Keratinocyte (primary cell): ENCODE results near the gene CXCL8. TPM values are rescaled to one million over a fixed set of nuclear protein-coding genes. Genes with fewer than 3 reads are reported as not detected.

Source experiments
- DNase-seq: peaks from one replicate; pipeline ENCODE4 v3.0.0-alpha.2; 2011; ENCODE audit warnings: low read depth, missing footprints, low spot score
- FAIRE-seq: peaks from 2 replicates; lab custom pipeline; 2011; peaks lifted over from hg19 to GRCh38; lab: Jason Lieb, UNC
- H2AFZ ChIP-seq: 2 replicates; pipeline ENCODE4 v1.6.0; 2012; ENCODE audit warnings: low read length, control low read depth, inconsistent platforms; ENCODE audit not compliant: control insufficient read depth
- H3K27ac ChIP-seq: 2 replicates; pipeline ENCODE4 v1.5.1; 2011; ENCODE audit warnings: low read length; ENCODE audit not compliant: control insufficient read depth, insufficient read depth
- H3K27me3 ChIP-seq: 3 replicates; pipeline ENCODE4 v1.6.0; 2011; ENCODE audit warnings: low read length; ENCODE audit not compliant: control insufficient read depth, insufficient read depth; ENCODE audit errors: extremely low read depth
- H3K36me3 ChIP-seq, 2 experiments: 2 replicates in 1 of 2; 3 replicates in 1 of 2; pipeline ENCODE4 v1.5.1; 2011; ENCODE audit warnings: low read length in 2 of 2, mild to moderate bottlenecking in 1 of 2; ENCODE audit not compliant: control insufficient read depth in 2 of 2, insufficient read depth in 2 of 2; ENCODE audit errors: extremely low read depth in 1 of 2
- H3K4me1 ChIP-seq: 3 replicates; pipeline ENCODE4 v1.5.1; 2011; ENCODE audit warnings: low read length; ENCODE audit not compliant: control insufficient read depth, insufficient read depth; ENCODE audit errors: extremely low read depth
- H3K4me2 ChIP-seq: 3 replicates; pipeline ENCODE4 v1.6.0; 2011; ENCODE audit warnings: low read depth, low read length; ENCODE audit not compliant: control insufficient read depth, insufficient read depth; ENCODE audit errors: extremely low read depth
- H3K4me3 ChIP-seq, 3 experiments: fragments of 200-600 bp in 1 of 3; sonication (generic) in 1 of 3; 2 replicates in 2 of 3; 3 replicates in 1 of 3; pipeline ENCODE4 v1.5.1; 2011 to 2016; ENCODE audit warnings: low read length in 3 of 3, mild to moderate bottlenecking in 3 of 3, control low read depth in 2 of 3, inconsistent platforms in 1 of 3, low read depth in 1 of 3, mixed read lengths in 1 of 3, mixed run types in 1 of 3, moderate library complexity in 1 of 3; ENCODE audit not compliant: control insufficient read depth in 2 of 3, insufficient read depth in 2 of 3; ENCODE audit errors: extremely low read depth in 1 of 3
- H3K79me2 ChIP-seq: 2 replicates; pipeline ENCODE4 v1.6.0; 2012; ENCODE audit warnings: low read length; ENCODE audit not compliant: control insufficient read depth, insufficient read depth
- H3K9ac ChIP-seq: 3 replicates; pipeline ENCODE4 v1.6.0; 2011; ENCODE audit warnings: low read length; ENCODE audit not compliant: control insufficient read depth, insufficient read depth; ENCODE audit errors: extremely low read depth
- H3K9me1 ChIP-seq: 3 replicates; pipeline ENCODE4 v1.6.0; 2011; ENCODE audit warnings: low read length; ENCODE audit not compliant: control insufficient read depth, insufficient read depth; ENCODE audit errors: extremely low read depth
- H3K9me3 ChIP-seq: 2 replicates; pipeline ENCODE4 v1.5.1; 2012; ENCODE audit warnings: low read depth, low read length; ENCODE audit not compliant: control insufficient read depth
- H4K20me1 ChIP-seq: 3 replicates; pipeline ENCODE4 v1.6.0; 2011; ENCODE audit warnings: low read length; ENCODE audit not compliant: control insufficient read depth, insufficient read depth; ENCODE audit errors: extremely low read depth
- CTCF ChIP-seq, 3 experiments: IDR thresholded peaks in 1 of 3; conservative IDR thresholded peaks in 1 of 3; optimal IDR thresholded peaks in 1 of 3; 2 replicates in 2 of 3; 3 replicates in 1 of 3; pipeline versions ENCODE3 to v1.5.1; 2011; ENCODE audit warnings: low read length in 3 of 3, mild to moderate bottlenecking in 3 of 3, moderate library complexity in 2 of 3, control low read depth in 1 of 3, inconsistent platforms in 1 of 3; ENCODE audit not compliant: insufficient read depth in 2 of 3; ENCODE audit errors: extremely low read depth in 1 of 3
- EZH2 ChIP-seq: IDR thresholded peaks from one replicate; pipeline ENCODE4 v1.6.1; 2012; ENCODE audit warnings: inconsistent platforms, mild to moderate bottlenecking, low read length, moderate library complexity
- dilution Hi-C: fragments of 300-500 bp; cut with MboI; formaldehyde crosslinking; loops from one replicate; pipeline ENCODE4 v1.7.0; 2020; ENCODE audit warnings: low sequenced_read_pairs; ENCODE audit not compliant: extremely low pct_ligation_motif_present
- polyA plus RNA-seq, 5 experiments: library from polyadenylated mRNA; depleted of rRNA in 3 of 5; stranded (reverse) in 3 of 5; stranded (forward) in 1 of 5; unstranded in 1 of 5; fragments of >200 nt; gene quantifications; 1 replicate in 1 of 5; 2 replicates in 3 of 5; 3 replicates in 1 of 5; pipeline versions ENCODE4 v1.2.1 to v1.2.3, GENCODE V29; 2011 to 2012; ENCODE audit warnings: missing spikeins in 2 of 5, low read depth in 1 of 5, low replicate concordance in 1 of 5

CXCL8 gene
- polyA plus RNA-seq, 1 donor (not counting 4 experiments of a cell fraction or from before 2014, with no cell fraction given): 65.4 TPM

- dilution Hi-C loops: no loop called here
Measured at GRCh38 chr4:73744203-73744602, 3.8 kb downstream of the CXCL8 start.

GRCh38 chr4:73750730-73751129 is 10.4 kb downstream of the CXCL8 start:
- TF ChIP-seq CTCF (optimal IDR thresholded peaks at IDR 0.05 in 1 of 3, IDR thresholded peaks at IDR 0.05 in 1 of 3, conservative IDR thresholded peaks at IDR 0.05 in 1 of 3; ENCODE audit: extremely low read depth in 1 of 3, insufficient read depth in 2 of 3, low read length in 3 of 3): no peak
- TF ChIP-seq EZH2: no peak

More at GRCh38 chr4:73744203-73744602, 3.8 kb downstream of the CXCL8 start:
- Histone ChIP-seq H2AFZ (no peak overlapping the region), H3K79me2 (no peaks in the 10 kb centered on the region), H4K20me1 (no peaks in the 10 kb centered on the region), H3K4me3 (no peak overlapping the region), H3K27ac (no peak overlapping the region), H3K4me2 (no peak overlapping the region), H3K9me1 (no peaks in the 10 kb centered on the region), H3K36me3 (no peaks in the 10 kb centered on the region), H3K4me1 (peaks cover 9% of the 10 kb centered on the region), H3K9me3 (no peaks in the 10 kb centered on the region), H3K9ac (no peak overlapping the region), H3K27me3 (no peaks in the 10 kb centered on the region)
- DNase-seq (no peak), FAIRE-seq (no peak)
- TF ChIP-seq EZH2 (no peak), CTCF (optimal IDR thresholded peaks at IDR 0.05 in 1 of 3, IDR thresholded peaks at IDR 0.05 in 1 of 3, conservative IDR thresholded peaks at IDR 0.05 in 1 of 3; ENCODE audit: extremely low read depth in 1 of 3, insufficient read depth in 2 of 3, low read length in 3 of 3) (no peak)

More at GRCh38 chr4:73750730-73751129, 10.4 kb downstream of the CXCL8 start:
- H3K9me1 ChIP-seq: no peaks in the 10 kb centered on the region
- DNase-seq (no peak), FAIRE-seq (no peak)
- H3K9ac ChIP-seq: no peak overlapping the region
- H3K36me3 ChIP-seq: no peaks in the 10 kb centered on the region
- H2AFZ ChIP-seq: no peak overlapping the region
- H3K27ac ChIP-seq: no peak overlapping the region
- no peaks in the 10 kb centered on the region for H3K79me2 ChIP-seq
- no peaks in the 10 kb centered on the region for H3K27me3 ChIP-seq
- no peak overlapping the region for H3K4me3 ChIP-seq
- H4K20me1 ChIP-seq: no peaks in the 10 kb centered on the region
- H3K9me3 ChIP-seq: no peaks in the 10 kb centered on the region
- H3K4me2 ChIP-seq: no peak overlapping the region
- H3K4me1 ChIP-seq: no peaks in the 10 kb centered on the region
- dilution Hi-C loops: no loop called here
